GM18868 (cell line): Measurements from ENCODE around the gene TDRD15.
"Not testable (repeated sequence)": the region's sequence is repeated elsewhere in the genome, so short reads cannot be mapped to it uniquely, and the experiment has no call there.

Source experiments
- ATAC-seq: cut with Tn5 transposase; IDR thresholded peaks from one replicate; pipeline ENCODE4 v1.9.1; 2021; ENCODE audit warnings: mild to moderate bottlenecking, moderate library complexity; ENCODE audit not compliant: unreplicated experiment

TDRD15 gene

GRCh38 chr2:21123473-21124393, at the start of gene TDRD15:
TSS of gene TDRD15 (plus strand) at chr2:21123968. CDS start at chr2:21137468, 13,500 bp downstream.
- no peak for ATAC-seq

- ATAC-seq, result no peak
Observed at GRCh38 chr2:21078296-21078695, 45.5 kb upstream of the TDRD15 start.

GRCh38 chr2:21083482-21083881, 40.3 kb upstream of the TDRD15 start:
- no peak for ATAC-seq

GRCh38 chr2:21084401-21084800, 39.4 kb upstream of the TDRD15 start:
- no peak for ATAC-seq

GRCh38 chr2:21092308-21092869, 31.4 kb upstream of the TDRD15 start:
- ATAC-seq, result no peak

GRCh38 chr2:21095178-21095577, 28.6 kb upstream of the TDRD15 start:
- no peak for ATAC-seq

- ATAC-seq, result no peak
Observed at GRCh38 chr2:21095714-21096113, 28.1 kb upstream of the TDRD15 start.

GRCh38 chr2:21096458-21096857, 27.3 kb upstream of the TDRD15 start:
- ATAC-seq, result no peak

GRCh38 chr2:21097331-21097730, 26.4 kb upstream of the TDRD15 start:
- ATAC-seq, result no peak

- ATAC-seq, result no peak
Observed at GRCh38 chr2:21098294-21098693, 25.5 kb upstream of the TDRD15 start.

GRCh38 chr2:21099281-21099907, 24.4 kb upstream of the TDRD15 start:
- no peak for ATAC-seq

GRCh38 chr2:21101514-21102155, 22.1 kb upstream of the TDRD15 start:
- not testable (repeated sequence) for ATAC-seq

GRCh38 chr2:21102356-21102755, 21.4 kb upstream of the TDRD15 start:
- ATAC-seq, result no peak

- ATAC-seq, result no peak
Observed at GRCh38 chr2:21103274-21103891, 20.4 kb upstream of the TDRD15 start.

GRCh38 chr2:21104030-21104660, 19.6 kb upstream of the TDRD15 start:
- ATAC-seq, result no peak

GRCh38 chr2:21111012-21111411, 12.8 kb upstream of the TDRD15 start:
- ATAC-seq, result no peak

- ATAC-seq, result no peak
Observed at GRCh38 chr2:21117688-21118087, 6.1 kb upstream of the TDRD15 start.

- peak; percentile 69 for ATAC-seq
Observed at GRCh38 chr2:21118302-21118920, 5.4 kb upstream of the TDRD15 start.

GRCh38 chr2:21131861-21132260, 8.1 kb downstream of the TDRD15 start:
- no peak for ATAC-seq

- ATAC-seq, result peak; percentile 73
Observed at GRCh38 chr2:21135585-21135984, 11.8 kb downstream of the TDRD15 start.
